H1 (cell line): ENCODE data around the gene FKBP8. TPM values are rescaled to one million over a fixed set of nuclear protein-coding genes. Genes with fewer than 3 reads are reported as not detected.

Experiments used
- CBX5 ChIP-seq: fragments of 300-800, 300-1000 bp; sonication (generic); IDR thresholded peaks from 2 replicates; pipeline ENCODE4 v1.7.1; 2016; ENCODE audit warnings: antibody characterized with exemption, low read length, low read depth
- CHD1 ChIP-seq: IDR thresholded peaks from 2 replicates; pipeline ENCODE4 v1.6.1; 2012; ENCODE audit warnings: low read depth, low read length, improper control_type of control experiment
- CHD2 ChIP-seq: IDR thresholded peaks from 2 replicates; pipeline ENCODE4 v1.6.1; 2012; ENCODE audit warnings: low read length, improper control_type of control experiment
- HDAC2 ChIP-seq, 2 experiments: fragments of 300-600 bp in 1 of 2; sonication (generic) in 1 of 2; IDR thresholded peaks; 2 replicates each; pipeline ENCODE4 v1.6.1; 2011 to 2012; ENCODE audit warnings: low read depth in 2 of 2, low read length in 2 of 2, mild to moderate bottlenecking in 2 of 2, moderate library complexity in 2 of 2, borderline replicate concordance in 1 of 2, inconsistent platforms in 1 of 2
- polyA plus RNA-seq, 7 experiments: library from polyadenylated mRNA; depleted of rRNA in 3 of 7; stranded (reverse) in 5 of 7; unstranded in 2 of 7; fragments of >200 nt in 5 of 7; fragments of 200-250 nt in 2 of 7; gene quantifications; 1 replicate in 5 of 7; 2 replicates in 1 of 7; 4 replicates in 1 of 7; pipeline versions ENCODE4 v1.2.1 to v1.2.3, GENCODE V29; 2011 to 2013; ENCODE audit warnings: missing spikeins in 2 of 7, mixed read lengths in 2 of 7
- total RNA-seq: library from RNA; stranded (reverse); fragmentation: NEBNext Ultra II Directional; extraction: Animal tissue kit (Norgen Biotek cat#: 25700); gene quantifications from 2 replicates; pipeline ENCODE4 v1.2.1, GENCODE V29; 2021
- TF ChIP-seq, protein P1 (sequence below), 3 experiments: IDR thresholded peaks; 1 replicate in 2 of 3; 2 replicates in 1 of 3; pipeline versions ENCODE4 v1.5.1 to v1.6.1; 2011; ENCODE audit warnings: low read length in 3 of 3, mild to moderate bottlenecking in 3 of 3, inconsistent platforms in 2 of 3, low read depth in 1 of 3, moderate library complexity in 1 of 3; ENCODE audit not compliant: insufficient read depth in 1 of 3; ENCODE audit errors: control extremely low read depth in 1 of 3

Gene FKBP8
- total and polyA plus RNA-seq, 2 of the 8 experiments (the other 6 are each of a cell fraction or from before 2014, with no cell fraction given), result 264 to 309 TPM

DNA sequence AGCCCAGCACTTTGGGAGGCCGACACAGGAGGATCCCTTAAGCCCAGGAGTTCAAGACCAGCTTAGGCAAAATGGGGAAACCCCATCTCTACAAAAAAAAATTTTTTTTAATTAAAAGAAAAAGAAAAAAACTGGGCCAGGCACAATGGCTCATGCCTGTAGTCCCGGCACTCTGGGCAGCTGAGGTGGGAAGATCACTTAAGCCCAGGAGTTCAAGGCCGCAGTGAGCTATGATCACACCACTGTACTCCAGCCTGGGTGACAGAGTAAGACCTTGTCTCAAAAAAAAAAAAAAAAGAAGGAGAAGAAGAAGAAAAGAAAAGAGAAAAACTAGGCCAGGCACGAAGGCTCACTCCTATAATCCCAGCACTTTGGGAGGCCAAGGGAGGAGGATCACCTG lies 25.8 kb downstream of the FKBP8 start (continued):
- TF ChIP-seq CHD2 (no peak), HDAC2 (IDR thresholded peaks at IDR 0.05; ENCODE audit: borderline replicate concordance in 1 of 2, low read depth in 2 of 2, low read length in 2 of 2) (no peak), CBX5 (no peak), CHD1 (no peak)
- TF ChIP-seq, protein P1, sequence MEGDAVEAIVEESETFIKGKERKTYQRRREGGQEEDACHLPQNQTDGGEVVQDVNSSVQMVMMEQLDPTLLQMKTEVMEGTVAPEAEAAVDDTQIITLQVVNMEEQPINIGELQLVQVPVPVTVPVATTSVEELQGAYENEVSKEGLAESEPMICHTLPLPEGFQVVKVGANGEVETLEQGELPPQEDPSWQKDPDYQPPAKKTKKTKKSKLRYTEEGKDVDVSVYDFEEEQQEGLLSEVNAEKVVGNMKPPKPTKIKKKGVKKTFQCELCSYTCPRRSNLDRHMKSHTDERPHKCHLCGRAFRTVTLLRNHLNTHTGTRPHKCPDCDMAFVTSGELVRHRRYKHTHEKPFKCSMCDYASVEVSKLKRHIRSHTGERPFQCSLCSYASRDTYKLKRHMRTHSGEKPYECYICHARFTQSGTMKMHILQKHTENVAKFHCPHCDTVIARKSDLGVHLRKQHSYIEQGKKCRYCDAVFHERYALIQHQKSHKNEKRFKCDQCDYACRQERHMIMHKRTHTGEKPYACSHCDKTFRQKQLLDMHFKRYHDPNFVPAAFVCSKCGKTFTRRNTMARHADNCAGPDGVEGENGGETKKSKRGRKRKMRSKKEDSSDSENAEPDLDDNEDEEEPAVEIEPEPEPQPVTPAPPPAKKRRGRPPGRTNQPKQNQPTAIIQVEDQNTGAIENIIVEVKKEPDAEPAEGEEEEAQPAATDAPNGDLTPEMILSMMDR (IDR thresholded peaks at IDR 0.05; ENCODE audit: control extremely low read depth in 1 of 3, insufficient read depth in 1 of 3, low read depth in 1 of 3, low read length in 3 of 3), result no peak
